Activated CD8-positive, alpha-beta memory T cell treated with anti-CD3 and anti-CD28 coated beads for 4 hours (primary cell): ENCODE data around the gene LPGAT1.

Experiments
- DNase-seq, 2 donors: peaks; one replicate each; pipeline ENCODE4 v3.0.0-alpha.2; 2020; ENCODE audit warnings: low read depth in 2 of 2

Gene LPGAT1

DNA sequence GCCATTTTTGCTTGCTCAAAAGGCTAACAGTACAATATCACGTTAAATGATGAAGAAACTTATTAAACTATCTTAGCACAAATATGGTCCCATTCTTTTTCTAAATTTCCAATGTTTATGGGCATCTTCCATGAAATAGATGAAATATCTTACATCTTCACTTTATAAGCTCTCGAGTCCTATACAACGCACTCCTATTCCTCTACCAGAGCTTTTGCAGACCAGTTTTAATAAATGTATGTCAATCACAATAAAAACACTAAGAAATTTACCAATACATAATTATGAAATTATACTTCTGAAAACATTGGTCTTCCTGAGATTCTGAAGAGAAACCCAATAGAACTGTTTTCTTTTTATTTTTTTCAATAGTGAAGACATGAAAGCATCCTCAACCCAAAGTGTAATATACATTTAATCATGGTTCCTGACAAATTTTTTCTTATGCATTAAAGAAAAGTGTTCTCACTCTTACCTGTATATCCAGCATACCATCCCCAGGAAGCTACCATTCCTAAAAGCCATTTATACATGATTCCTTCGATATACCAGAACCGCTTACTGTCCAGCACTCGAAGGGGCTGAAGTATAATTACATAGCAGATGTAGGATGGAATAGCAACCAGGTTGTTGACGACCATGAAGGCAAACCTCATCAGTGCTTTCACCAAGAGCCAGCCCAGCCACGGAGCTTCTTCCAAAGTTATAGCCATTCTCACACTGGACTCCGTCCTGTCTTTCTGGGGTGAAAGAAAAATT, 1.8 kb downstream of the LPGAT1 start:
- DNase-seq: no peak

- no peak for DNase-seq
Measured at GRCh38 chr1:211827051-211827450, 3.5 kb downstream of the LPGAT1 start.

DNA sequence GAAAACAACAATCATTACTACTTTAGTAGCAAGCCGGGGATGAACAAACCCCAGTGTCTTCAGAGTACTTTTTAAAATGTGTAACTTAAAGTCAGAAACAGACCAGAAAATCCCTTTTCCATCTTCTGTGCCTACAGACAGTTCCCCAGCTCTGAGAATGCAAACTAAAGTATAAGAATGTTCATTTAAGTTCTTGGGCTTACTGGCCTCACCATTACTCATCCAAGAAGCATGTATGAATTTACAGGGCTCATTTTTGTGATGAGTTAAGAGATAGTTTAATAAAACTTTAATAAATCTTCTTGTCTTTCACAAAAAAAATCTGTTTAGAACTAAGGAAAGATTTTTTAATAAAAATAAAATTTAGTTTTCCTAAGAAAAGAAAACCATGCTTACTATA, 4.6 kb downstream of the LPGAT1 start:
- DNase-seq: no peak

GRCh38 chr1:211822677-211823407, 7.7 kb downstream of the LPGAT1 start:
- no peak for DNase-seq

DNA sequence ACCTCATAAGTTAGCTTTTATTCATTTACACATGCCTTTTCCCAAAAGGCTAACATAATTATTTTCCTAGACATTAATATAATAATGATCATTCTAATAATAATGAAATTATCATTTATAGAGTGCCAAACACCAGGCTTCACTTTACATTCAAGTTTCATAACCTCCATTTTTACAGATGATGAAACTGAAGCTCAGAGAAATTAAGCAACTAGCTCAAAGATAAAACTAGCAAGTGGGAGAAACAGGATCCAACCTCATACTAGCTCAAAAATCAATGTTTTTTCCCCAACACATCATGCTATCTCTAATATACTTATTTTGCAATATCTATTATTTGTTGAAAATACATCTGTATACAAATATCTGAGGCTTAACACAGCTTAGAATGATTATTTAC, 14.0 kb downstream of the LPGAT1 start:
- DNase-seq: no peak

DNA sequence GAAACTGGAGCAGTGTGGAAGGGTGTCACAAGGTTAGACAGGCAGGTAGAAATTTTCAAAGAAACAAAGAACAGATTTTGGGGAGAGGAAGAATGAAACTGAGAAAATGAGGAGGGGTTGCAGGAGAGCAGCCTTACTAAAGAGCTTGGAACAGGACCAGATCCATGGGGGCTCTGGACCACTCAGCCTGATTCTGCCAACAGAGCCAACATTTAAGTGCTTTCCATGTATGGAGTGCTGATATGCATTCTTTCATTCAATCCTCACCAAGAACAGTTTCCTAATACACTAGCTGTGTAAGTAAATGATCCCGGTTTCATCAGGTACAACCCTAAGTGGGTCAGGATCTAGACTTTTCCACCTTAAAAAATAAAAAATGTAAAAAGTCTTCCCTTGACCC, 16.2 kb downstream of the LPGAT1 start:
- DNase-seq: no peak

DNA sequence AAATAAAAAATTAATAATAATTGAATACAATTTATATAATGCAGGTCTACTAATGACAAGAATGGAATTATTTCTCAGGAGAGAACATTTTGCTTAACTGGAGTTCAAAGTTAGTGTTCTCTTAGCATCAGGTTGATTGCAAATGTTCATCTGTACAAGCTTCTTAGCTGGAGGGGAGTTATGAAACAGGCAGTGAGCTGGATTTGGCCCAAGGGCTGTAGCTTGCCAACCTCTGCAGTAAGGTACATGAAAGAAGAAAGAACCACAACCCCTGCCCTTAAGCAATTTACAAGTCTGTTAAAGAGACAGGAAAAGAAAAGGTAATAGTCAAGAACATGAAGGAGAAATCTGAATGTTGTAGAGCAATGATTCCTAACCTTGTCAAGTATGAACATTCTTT, 17.0 kb downstream of the LPGAT1 start:
- no peak for DNase-seq

- DNase-seq: no peak
Measured at GRCh38 chr1:211812584-211812983, 18.0 kb downstream of the LPGAT1 start.

- no peak for DNase-seq
Measured at GRCh38 chr1:211811848-211812247, 18.7 kb downstream of the LPGAT1 start.

DNA sequence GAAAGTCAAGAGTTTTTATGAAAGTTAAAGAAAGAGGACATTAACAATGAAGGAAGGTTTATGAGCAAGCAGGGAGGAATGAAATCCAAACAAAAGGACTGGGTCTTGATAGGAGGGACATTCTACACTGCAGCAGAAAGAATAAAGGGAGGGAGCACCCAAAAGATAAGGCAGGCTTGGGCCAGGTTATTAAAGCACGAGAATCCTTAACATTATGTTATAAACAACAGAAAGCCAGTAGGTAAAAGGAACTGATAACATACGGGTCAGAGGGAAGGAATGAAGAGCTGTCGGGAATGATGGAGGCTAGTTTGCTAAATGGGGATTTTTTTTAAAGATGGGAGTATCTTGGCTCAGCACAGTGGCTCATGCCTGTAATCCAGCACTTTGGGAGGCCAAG, 19.4 kb downstream of the LPGAT1 start:
- DNase-seq: no peak

GRCh38 chr1:211808475-211808874, 22.1 kb downstream of the LPGAT1 start:
- DNase-seq: no peak

GRCh38 chr1:211804915-211805314, 25.6 kb downstream of the LPGAT1 start:
- no peak for DNase-seq

GRCh38 chr1:211800925-211801607, 29.5 kb downstream of the LPGAT1 start:
- DNase-seq: no peak

- DNase-seq: no peak
Measured at GRCh38 chr1:211797994-211798393, 32.6 kb downstream of the LPGAT1 start.

DNA sequence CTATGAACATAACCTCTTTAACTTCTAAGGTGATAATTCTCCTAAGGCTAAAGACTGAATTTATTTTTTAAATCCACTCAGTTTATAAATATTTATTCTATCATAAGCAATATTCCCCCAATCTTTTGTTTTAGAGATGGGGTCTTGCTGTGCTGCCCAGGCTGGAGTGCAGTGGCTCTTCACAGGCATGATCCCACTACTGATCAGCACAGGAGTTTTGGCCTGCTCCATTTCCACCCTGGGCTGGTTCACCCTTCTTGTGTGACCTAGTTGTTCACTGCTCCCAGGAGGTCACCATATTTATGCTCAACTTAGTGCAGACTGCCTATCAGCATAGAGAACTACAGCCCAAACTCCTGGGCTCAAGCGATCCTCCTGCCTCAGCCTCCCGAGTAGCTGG, 38.6 kb downstream of the LPGAT1 start:
- DNase-seq: no peak

DNA sequence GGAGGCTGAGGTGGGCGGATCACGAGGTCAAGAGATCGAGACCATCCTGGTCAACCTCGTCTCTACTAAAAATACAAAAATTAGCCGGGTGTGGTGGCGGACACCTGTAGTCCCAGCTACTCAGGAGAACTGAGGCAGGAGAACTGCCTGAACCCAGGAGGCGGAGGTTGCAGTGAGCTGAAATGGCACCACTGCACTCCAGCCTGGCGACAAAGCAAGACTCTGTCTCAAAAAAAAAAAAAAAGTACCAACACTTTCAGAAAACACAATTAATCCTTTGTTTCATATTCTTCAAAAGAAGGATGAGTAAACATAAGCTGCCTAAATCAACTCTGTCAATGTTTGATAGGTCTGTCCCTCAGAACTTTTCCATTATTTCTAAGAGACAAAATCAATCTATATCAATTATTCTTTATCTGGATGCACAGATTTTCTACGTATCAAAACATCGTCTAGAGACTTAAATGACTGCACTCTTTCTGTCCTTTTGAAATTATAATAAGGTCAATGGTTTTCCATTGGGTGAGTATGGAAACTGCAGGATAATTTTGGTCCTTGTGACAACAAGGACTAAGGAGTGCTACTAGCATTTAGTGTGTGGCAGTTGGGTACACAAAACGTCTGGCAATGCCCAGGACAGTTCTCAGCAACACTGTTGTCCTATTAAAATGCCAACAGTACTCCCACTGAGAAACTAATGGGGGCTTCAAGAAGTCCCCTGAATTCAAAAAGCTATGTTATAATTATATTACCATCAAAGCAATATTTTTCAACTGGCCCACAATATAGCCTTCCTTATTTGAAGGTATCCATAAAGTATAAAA, 40.7 kb downstream of the LPGAT1 start:
- no peak for DNase-seq

DNA sequence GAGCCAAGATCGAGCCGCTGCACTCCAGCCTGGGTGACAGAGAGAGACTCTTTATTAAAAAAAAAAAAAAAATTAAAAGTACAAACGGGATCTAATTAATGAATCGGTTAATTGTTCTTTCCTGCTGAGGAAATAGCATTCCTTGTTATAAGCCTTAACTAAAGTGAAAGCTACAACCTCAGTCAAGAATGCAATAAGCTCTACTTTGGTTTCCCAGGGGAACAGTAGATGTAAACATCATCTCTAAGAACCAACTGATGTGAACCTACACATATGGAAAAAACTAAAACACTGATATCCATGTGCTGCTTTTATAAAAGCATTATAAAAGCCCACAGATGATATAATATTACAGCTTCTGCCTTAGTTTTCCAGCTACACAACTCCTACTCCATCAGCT, 41.9 kb downstream of the LPGAT1 start:
- no peak for DNase-seq

DNA sequence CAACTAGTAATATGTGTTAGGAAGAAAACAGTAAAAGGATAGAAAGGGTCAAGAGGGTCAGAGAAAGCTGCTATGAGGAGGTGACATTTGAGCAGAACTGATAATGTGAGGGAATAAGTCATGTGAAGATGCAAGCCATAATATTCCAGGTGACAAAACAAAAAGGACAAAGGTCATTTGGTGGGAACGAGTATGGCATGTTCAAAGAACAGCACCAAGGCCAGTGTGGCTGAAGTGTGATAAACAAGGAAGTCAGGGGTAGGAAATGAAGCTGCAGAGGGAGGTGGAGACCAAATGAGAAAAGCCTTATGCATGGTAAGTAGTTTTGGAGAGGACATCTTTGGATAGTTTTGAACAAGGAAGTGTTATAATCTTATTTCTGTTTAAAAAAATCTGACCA, 46.7 kb downstream of the LPGAT1 start:
- no peak for DNase-seq

GRCh38 chr1:211783266-211783665, 47.3 kb downstream of the LPGAT1 start:
- no peak for DNase-seq

DNA sequence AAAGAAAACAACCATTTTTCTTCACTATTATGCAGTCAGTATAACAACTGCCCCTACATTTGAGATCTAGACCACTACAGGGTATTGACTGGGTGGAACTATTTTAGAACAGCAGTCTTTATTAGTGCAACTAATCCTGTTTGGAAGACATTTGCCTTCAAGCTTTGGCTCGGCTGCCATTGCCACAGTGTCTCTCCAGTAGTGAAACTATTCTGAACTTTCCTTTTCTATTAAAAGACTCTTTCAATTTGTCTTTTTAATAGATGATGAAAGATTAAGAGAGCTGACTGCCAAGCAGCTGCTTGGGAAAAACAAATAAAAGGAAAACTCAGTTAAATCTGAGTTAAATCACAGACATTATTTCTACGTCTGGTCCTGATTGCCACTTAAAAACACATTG, 49.3 kb downstream of the LPGAT1 start:
- no peak for DNase-seq

DNA sequence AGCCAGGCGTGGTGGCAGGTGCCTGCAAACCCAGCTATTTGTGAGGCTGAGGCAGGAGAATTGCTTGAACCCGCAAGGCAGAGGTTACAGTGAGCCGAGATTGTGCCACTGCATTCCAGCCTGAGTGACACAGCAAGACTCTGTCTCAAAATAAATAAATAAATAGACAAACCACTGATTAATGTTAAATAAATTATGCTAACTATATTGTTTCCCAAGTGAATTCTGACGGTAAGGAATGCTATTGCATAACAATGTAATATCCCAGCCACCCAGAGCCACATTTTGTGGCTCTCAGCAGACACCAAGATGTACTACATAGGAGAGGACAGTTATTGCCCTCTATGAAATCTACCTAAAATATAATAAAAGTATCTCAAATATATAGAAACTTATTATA, 55.4 kb downstream of the LPGAT1 start:
- DNase-seq: no peak

GRCh38 chr1:211764701-211765100, 65.9 kb downstream of the LPGAT1 start:
- no peak for DNase-seq
